ENCODE measurements around the gene FDX2.

Gene FDX2

DNA sequence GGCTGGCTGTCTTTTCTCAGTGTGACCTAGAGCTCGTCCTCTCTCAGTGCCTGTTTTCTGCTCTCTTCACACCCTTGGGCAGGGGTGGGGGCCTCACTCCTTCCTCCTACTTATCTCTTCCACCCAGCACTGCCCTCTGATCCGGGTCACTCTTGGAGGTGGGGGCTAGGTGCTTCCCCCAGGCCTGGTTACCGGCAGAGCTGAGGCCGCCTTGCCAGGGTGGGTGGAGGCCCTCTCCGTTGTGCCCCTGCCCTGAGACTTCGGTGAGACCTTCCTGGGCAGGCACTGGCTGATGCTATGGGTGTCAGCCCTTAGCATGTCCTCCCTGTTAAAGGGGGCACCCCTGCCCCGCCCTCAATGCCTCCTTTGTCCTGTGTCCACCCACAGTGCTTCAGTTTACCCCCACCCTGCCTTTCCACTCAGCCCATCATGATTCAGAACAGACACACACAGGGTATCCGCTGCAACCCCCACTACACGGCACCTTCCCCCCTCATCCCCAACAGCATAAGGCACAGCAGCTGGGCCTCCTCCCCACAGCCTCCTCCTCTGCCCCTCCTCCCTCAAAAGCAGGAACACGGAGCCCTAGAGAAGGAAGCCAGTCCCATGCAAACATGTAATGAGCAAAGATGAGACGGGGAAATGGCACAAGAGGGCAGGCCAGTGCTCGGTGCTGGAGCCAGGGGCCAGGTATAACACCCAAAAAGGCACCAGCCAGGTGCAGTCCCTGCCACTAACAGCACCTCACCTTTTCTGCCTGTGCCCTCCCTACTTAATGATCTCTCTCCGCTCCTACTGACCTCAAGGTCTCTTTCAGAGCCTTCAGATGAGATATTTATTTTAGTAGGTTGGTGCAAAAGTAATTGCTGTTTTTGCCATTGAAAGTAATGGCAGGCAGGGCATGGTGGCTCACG is 16.0 kb downstream of the FDX2 start:
- no peak for DNase-seq

DNA sequence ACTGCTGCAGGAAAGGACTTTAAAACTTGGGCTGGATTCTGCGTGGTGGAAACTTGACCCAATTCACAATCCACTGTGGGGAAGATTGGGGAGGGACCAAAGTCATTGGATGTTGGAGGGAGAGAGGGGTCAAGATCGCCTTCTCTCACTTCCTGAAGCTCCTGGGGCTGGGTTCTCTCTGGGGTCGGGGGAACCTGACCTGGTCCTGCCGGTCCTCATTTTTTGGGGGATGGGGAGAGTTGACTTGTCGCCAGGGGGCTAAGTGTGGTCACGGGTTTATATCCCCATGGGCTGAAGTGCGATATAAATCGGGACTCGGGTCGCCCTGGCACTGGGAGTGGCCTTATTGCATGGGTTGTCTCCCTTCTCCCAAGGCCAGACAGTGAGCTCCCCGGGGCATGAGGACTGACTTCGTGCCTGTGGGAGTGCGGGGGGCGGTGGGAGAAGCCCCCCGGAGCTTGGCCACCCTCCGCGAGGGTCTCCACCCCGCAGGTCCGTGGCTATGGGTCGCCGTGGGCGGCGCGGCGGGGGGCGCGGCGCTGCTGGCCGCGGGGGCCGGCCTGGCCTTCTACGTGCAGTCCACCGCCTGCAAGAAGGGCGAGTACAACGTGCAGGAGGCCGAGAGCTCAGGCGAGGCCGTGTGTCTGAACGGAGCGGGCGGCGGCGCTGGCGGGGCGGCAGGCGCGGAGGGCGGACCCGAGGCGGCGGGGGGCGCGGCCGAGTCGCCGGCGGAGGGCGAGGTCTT is 19.8 kb downstream of the FDX2 start:
- DNase-seq: no peak

DNA sequence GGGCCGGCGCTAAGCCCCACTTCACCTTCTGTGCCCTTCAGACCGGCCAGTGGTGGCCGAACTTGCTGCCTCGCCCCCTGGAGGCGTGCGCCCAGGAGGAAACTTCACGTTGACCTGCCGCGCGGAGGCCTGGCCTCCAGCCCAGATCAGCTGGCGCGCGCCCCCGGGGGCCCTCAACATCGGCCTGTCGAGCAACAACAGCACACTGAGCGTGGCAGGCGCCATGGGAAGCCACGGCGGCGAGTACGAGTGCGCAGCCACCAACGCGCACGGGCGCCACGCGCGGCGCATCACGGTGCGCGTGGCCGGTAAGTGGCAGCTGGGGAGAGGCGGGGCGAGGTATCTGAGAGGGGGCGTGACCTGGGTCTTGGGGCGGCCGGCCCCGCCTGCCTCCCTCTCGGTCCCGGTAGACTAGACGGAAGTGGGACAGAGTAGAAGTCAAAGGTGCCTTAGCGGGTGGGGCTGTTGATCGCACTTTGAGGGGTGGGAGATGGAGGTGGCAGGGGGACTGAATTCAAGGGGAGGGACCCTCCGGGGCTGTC is 20.4 kb downstream of the FDX2 start:
- DNase-seq: peak; percentile 66 to 74

DNA sequence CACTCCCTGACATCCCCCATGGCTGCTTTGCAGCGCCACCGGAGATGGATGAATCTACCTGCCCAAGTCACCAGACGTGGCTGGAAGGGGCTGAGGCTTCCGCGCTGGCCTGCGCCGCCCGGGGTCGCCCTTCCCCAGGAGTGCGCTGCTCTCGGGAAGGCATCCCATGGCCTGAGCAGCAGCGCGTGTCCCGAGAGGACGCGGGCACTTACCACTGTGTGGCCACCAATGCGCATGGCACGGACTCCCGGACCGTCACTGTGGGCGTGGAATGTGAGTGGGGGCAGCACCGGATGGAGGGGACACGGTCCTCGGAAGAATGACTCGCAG is 21.5 kb downstream of the FDX2 start:
- DNase-seq: peak in 1 of 2 experiments; percentile 30

DNA sequence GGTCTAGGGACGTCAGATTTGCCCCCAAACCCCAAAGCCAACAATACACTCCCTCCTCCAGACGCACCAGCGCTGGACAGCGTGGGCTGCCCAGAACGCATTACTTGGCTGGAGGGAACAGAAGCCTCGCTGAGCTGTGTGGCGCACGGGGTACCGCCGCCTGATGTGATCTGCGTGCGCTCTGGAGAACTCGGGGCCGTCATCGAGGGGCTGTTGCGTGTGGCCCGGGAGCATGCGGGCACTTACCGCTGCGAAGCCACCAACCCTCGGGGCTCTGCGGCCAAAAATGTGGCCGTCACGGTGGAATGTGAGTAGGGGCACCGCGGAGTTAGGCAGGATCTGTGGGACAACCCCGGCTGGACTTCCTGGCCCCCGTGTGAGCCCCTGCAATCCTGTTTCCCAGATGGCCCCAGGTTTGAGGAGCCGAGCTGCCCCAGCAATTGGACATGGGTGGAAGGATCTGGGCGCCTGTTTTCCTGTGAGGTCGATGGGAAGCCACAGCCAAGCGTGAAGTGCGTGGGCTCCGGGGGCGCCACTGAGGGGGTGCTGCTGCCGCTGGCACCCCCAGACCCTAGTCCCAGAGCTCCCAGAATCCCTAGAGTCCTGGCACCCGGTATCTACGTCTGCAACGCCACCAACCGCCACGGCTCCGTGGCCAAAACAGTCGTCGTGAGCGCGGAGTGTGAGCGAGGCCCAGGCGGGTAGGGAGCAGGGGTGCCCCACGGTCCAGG is 22.0 kb downstream of the FDX2 start:
- DNase-seq: no peak

DNA sequence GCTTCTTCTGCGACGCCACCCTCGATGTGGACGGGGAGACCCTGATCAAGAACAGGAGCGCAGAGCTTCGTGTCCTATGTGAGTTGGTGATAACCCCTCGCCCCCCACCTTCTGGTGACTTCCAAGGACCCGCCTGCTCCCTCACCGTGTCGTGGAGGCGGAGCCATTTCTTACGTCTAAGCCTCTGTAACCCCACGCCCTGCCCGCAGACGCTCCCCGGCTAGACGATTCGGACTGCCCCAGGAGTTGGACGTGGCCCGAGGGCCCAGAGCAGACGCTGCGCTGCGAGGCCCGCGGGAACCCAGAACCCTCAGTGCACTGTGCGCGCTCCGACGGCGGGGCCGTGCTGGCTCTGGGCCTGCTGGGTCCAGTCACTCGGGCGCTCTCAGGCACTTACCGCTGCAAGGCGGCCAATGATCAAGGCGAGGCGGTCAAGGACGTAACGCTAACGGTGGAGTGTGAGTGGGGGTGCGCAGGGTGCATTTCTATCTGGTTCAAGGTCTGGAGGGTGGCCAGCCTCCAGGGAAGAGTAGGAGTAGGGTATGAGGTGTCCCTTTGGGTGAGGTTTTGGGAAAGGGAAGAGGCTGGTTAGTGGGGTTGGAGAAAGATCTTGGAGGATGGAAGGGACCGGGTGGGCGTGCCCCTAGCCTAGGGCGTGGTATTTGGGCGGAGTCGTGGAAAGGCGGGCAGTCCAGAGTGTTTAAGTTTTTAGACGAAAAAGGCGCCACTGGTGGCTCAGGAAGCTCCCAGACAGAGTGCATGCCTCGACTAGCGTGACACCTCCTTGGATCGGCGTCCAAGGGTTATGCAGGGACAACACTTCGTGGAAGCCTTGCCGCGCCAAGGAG is 22.8 kb downstream of the FDX2 start:
- DNase-seq: no peak

DNA sequence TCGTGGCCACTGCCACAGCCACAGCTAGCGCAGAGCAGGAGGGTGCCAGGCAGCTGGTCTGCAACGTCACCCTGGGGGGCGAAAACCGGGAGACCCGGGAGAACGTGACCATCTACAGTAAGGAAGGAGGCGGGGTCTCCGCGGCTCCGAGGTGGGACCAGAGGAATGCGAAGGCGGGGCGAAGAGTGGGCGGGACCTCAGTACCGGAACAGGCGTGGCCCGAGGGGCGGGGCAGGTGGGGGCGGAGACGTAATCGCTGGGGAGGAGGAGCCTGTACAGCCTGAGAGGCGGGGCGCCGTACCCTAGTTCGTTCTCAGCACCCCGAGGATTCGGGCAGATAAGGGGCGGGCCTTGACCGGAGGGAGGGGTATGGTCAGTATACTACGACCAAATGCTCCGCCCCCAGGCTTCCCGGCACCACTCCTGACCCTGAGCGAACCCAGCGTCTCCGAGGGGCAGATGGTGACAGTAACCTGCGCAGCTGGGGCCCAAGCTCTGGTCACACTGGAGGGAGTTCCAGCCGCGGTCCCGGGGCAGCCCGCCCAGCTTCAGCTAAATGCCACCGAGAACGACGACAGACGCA is 23.5 kb downstream of the FDX2 start:
- DNase-seq: peak; percentile 83

DNA sequence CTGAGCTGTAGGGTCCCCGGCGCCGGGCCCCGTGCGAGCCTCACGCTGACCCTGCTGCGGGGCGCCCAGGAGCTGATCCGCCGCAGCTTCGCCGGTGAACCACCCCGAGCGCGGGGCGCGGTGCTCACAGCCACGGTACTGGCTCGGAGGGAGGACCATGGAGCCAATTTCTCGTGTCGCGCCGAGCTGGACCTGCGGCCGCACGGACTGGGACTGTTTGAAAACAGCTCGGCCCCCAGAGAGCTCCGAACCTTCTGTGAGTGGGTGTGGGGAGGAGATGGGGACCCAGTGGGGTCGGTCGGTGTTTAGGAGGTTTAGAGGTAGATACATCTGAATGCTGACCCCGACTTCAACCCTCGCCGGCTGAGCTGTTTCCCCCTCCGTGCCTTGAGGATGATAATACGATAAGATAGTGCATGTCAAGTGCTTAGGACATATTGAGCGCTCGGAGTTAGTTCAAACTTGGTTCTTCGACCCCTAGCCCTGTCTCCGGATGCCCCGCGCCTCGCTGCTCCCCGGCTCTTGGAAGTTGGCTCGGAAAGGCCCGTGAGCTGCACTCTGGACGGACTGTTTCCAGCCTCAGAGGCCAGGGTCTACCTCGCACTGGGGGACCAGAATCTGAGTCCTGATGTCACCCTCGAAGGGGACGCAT is 24.1 kb downstream of the FDX2 start:
- DNase-seq: peak in 1 of 2 experiments; percentile 24

DNA sequence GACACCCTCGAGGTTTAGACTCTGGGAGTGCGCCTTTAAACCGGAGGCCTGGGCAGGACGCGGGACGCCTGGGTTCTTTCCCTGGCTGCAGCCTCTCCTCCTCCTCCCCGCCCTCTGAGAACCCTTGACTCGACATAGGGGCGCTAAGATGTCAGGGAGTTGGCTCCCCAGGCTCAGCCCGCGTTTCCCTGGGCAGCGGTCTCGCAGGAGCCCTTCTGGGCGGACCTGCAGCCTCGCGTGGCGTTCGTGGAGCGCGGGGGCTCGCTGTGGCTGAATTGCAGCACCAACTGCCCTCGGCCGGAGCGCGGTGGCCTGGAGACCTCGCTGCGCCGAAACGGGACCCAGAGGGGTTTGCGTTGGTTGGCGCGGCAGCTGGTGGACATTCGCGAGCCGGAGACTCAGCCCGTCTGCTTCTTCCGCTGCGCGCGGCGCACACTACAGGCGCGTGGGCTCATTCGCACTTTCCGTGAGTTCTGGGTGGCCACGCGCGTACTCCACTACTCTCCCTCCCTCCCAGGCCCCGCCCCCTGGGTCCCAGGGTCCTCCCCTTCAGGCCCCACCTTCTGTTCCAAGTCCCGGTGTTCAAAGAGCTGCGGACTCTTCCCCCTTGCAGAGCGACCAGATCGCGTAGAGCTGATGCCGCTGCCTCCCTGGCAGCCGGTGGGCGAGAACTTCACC is 24.8 kb downstream of the FDX2 start:
- DNase-seq: peak; percentile 67 to 76

DNA sequence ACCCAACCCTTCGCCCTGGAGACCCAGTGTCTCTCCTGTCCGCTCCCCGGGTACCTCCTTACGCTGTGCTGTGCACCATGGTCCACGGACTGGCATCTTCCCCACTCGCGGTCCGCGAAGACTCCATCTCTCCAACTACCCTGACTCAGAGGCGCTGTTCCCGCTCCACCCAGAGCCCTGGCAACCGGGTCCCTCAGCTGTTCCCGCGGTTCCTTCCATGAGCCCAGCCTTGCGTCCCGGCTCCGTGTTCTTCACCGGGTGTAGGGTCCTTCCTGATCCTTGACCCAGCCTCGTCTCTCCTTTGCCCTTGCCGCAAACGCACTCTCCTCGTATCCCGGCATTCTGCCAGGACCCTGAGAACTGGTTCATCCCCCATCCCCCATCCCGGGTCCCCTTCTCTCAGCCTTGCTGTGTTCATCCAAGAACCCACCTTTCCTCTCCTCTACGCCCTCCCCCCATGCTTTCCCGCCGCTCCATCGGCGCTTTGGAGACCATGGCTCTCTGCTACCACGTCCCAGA is 25.4 kb downstream of the FDX2 start:
- peak; percentile 19 to 26 for DNase-seq

DNA sequence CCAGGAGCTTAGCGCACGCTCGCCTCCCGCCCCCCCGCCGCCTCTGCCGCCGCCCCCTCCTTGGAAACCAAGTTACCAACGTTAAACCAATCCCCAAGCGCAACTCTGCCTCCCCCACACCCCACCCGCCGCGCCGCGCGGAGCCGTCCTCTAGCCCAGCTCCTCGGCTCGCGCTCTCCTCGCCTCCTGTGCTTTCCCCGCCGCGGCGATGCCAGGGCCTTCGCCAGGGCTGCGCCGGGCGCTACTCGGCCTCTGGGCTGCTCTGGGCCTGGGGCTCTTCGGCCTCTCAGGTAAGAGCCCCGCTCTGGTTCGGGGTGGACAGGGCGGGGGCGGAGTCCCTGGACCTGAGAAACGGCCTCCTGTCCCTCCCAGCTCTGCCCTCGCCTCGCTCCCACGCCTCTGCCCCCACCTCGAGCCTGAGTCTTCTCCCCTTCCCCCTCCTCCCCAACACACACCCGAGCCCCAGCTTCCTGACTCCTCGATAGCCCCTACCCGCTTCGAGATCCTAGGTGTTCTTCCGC is 25.9 kb downstream of the FDX2 start, which contains the start of gene ICAM5:
TSS of gene ICAM5 (plus strand) at position 117 of the 521 bp plus-strand sequence. CDS start at position 209, 92 bp downstream.
- DNase-seq: peak; percentile 50 to 52

DNA sequence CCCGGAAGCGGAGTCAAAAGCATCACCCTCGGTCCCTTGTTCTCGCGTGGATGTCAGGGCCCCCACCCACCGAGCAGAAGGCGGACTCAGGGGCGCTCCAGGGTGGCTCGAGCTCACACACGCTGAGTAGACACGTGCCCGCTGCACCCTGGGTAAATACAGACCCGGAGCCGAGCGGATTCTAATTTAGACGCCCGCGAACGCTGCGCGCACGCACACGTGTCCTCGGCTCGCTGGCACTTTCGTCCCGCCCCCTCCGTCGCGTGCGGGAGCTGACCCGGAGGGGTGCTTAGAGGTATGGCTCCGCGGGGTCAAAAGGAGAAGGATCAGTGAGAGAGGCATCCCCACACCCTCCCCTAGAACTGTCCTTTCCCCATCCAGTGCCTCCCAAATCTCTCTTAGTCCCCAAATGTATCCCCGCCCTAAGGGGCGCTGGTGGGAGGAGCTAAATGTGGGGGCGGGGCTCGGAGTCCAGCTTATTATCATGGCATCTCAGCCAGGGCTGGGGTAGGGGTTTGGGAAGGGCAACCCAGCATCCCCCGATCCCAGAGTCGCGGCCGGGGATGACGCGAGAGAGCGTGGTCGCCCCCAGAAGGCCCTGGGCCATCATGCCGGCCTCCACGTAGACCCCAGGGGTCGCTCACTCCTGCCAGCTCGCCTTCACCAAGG is 26.5 kb downstream of the FDX2 start:
- peak; percentile 70 to 76 for DNase-seq

DNA sequence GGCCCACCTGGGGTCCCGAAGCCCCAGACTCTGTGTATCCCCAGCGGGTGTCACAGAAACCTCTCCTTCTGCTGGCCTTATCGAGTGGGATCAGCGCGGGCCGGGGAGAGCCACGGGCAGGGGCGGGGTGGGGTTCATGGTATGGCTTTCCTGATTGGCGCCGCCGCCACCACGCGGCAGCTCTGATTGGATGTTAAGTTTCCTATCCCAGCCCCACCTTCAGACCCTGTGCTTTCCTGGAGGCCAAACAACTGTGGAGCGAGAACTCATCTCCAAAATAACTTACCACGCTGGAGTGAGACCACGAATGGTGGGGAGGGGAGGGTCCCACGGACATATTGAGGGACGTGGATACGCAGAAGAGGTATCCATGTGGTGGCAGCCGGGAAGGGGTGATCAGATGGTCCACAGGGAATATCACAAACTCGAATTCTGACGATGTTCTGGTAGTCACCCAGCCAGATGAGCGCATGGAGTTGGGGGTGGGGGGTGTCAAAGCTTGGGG is 27.1 kb downstream of the FDX2 start:
- DNase-seq: peak; percentile 55 to 63

DNA sequence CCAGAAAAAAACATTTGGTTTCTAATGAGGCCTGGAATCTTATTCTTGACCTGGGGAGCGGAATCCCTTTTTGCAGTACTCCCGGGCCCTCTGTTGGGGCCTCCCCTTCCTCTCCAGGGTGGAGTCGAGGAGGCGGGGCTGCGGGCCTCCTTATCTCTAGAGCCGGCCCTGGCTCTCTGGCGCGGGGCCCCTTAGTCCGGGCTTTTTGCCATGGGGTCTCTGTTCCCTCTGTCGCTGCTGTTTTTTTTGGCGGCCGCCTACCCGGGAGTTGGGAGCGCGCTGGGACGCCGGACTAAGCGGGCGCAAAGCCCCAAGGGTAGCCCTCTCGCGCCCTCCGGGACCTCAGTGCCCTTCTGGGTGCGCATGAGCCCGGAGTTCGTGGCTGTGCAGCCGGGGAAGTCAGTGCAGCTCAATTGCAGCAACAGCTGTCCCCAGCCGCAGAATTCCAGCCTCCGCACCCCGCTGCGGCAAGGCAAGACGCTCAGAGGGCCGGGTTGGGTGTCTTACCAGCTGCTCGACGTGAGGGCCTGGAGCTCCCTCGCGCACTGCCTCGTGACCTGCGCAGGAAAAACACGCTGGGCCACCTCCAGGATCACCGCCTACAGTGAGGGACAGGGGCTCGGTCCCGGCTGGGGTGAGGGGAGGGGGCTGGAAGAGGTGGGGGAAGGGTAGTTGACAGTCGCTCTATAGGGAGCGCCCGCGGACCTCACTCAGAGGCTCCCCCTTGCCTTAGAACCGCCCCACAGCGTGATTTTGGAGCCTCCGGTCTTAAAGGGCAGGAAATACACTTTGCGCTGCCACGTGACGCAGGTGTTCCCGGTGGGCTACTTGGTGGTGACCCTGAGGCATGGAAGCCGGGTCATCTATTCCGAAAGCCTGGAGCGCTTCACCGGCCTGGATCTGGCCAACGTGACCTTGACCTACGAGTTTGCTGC is 28.7 kb downstream of the FDX2 start, which contains the start of gene ICAM4:
TSS of gene ICAM4 (plus strand) at position 153 of the 935 bp plus-strand sequence. CDS start at position 211, 58 bp downstream.
- DNase-seq: peak; percentile 58 to 63

DNA sequence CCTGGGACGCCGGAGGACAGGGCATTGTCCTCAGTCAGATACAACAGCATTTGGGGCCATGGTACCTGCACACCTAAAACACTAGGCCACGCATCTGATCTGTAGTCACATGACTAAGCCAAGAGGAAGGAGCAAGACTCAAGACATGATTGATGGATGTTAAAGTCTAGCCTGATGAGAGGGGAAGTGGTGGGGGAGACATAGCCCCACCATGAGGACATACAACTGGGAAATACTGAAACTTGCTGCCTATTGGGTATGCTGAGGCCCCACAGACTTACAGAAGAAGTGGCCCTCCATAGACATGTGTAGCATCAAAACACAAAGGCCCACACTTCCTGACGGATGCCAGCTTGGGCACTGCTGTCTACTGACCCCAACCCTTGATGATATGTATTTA is 30.4 kb downstream of the FDX2 start:
- DNase-seq: no peak

DNA sequence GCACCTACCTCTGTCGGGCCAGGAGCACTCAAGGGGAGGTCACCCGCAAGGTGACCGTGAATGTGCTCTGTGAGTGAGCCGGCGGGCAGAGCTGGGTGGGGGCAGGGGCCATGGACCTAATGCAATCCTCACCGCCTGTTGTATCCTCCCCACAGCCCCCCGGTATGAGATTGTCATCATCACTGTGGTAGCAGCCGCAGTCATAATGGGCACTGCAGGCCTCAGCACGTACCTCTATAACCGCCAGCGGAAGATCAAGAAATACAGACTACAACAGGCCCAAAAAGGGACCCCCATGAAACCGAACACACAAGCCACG is 30.9 kb downstream of the FDX2 start:
- no peak for DNase-seq

DNA sequence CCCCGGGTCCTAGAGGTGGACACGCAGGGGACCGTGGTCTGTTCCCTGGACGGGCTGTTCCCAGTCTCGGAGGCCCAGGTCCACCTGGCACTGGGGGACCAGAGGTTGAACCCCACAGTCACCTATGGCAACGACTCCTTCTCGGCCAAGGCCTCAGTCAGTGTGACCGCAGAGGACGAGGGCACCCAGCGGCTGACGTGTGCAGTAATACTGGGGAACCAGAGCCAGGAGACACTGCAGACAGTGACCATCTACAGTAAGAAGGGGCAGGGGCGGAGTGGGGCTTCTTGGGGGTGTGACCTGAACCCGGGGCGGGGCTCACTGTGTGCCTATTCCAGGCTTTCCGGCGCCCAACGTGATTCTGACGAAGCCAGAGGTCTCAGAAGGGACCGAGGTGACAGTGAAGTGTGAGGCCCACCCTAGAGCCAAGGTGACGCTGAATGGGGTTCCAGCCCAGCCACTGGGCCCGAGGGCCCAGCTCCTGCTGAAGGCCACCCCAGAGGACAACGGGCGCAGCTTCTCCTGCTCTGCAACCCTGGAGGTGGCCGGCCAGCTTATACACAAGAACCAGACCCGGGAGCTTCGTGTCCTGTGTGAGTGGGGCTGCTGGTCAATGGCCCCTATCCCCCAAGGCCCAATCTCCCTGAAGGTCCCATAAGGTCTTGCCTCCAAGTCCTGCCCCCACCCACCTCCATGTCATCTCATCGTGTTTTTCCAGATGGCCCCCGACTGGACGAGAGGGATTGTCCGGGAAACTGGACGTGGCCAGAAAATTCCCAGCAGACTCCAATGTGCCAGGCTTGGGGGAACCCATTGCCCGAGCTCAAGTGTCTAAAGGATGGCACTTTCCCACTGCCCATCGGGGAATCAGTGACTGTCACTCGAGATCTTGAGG is 31.5 kb downstream of the FDX2 start:
- no peak for DNase-seq
